ENCODE data around the gene IFNLR1.

GRCh38 chr1:24222793-24223192, 35.7 kb upstream of the IFNLR1 start:
- no peak for TF ChIP-seq CTCF (conservative IDR thresholded peaks at IDR 0.05 in 1 of 2, IDR thresholded peaks at IDR 0.05 in 1 of 2; ENCODE audit: low read depth in 1 of 2, low read length in 2 of 2)
- no peak for TF ChIP-seq EZH2 (IDR thresholded peaks at IDR 0.05; ENCODE audit: low read length, missing control alignments)

Data from fibroblast of lung (primary cell).